GM19238 (cell line): ENCODE data around the gene GRAP2.
A peak's percentile ranks its signal among the peaks of the same experiment; 100 is the strongest.
"Not testable (repeated sequence)": the region's sequence is repeated elsewhere in the genome, so short reads cannot be mapped to it uniquely, and the experiment has no call there.

Source experiments
- DNase-seq: peaks from one replicate; pipeline ENCODE4 v3.0.0; 2011; ENCODE audit warnings: low spot score; ENCODE audit not compliant: insufficient read length

GRAP2 gene

GRCh38 chr22:39897841-39898240, 3.0 kb upstream of the GRAP2 start:
- no peak for DNase-seq

GRCh38 chr22:39898997-39899396, 1.9 kb upstream of the GRAP2 start:
- peak; percentile 19 for DNase-seq

GRCh38 chr22:39901565-39902146, 772 bp downstream of the GRAP2 start:
- DNase-seq, result no peak

GRCh38 chr22:39904024-39904423, 3.1 kb downstream of the GRAP2 start:
- DNase-seq, result not testable (repeated sequence)

- no peak for DNase-seq
Measured at GRCh38 chr22:39904862-39905261, 4.0 kb downstream of the GRAP2 start.

GRCh38 chr22:39905687-39906086, 4.8 kb downstream of the GRAP2 start:
- no peak for DNase-seq

- DNase-seq, result no peak
Measured at GRCh38 chr22:39906207-39906606, 5.3 kb downstream of the GRAP2 start.

GRCh38 chr22:39907047-39907446, 6.2 kb downstream of the GRAP2 start:
- DNase-seq, result no peak

GRCh38 chr22:39907605-39908097, 6.8 kb downstream of the GRAP2 start:
- no peak for DNase-seq

- no peak for DNase-seq
Measured at GRCh38 chr22:39908136-39908535, 7.3 kb downstream of the GRAP2 start.

- DNase-seq, result no peak
Measured at GRCh38 chr22:39908737-39909136, 7.9 kb downstream of the GRAP2 start.

- no peak for DNase-seq
Measured at GRCh38 chr22:39910876-39911613, 10.2 kb downstream of the GRAP2 start.

- no peak for DNase-seq
Measured at GRCh38 chr22:39913321-39913720, 12.4 kb downstream of the GRAP2 start.

GRCh38 chr22:39913886-39914285, 13.0 kb downstream of the GRAP2 start:
- no peak for DNase-seq

- DNase-seq, result no peak
Measured at GRCh38 chr22:39914584-39914983, 13.7 kb downstream of the GRAP2 start.

- no peak for DNase-seq
Measured at GRCh38 chr22:39915295-39915726, 14.4 kb downstream of the GRAP2 start.

- DNase-seq, result no peak
Measured at GRCh38 chr22:39916496-39916895, 15.6 kb downstream of the GRAP2 start.

- DNase-seq, result no peak
Measured at GRCh38 chr22:39917197-39917643, 16.3 kb downstream of the GRAP2 start.

- no peak for DNase-seq
Measured at GRCh38 chr22:39917776-39918495, 17.1 kb downstream of the GRAP2 start.

GRCh38 chr22:39920134-39920743, 19.4 kb downstream of the GRAP2 start:
- DNase-seq, result no peak

GRCh38 chr22:39923696-39924095, 22.8 kb downstream of the GRAP2 start:
- DNase-seq, result no peak

- no peak for DNase-seq
Measured at GRCh38 chr22:39924286-39924685, 23.4 kb downstream of the GRAP2 start.
